ENCODE data around the gene MRPL48. TPM values are rescaled to one million over a fixed set of nuclear protein-coding genes. Genes with fewer than 3 reads are reported as not detected.

MRPL48 gene
- polyA plus RNA-seq, 1 of the 3 experiments (the other 2 are of a cell fraction), result 29.2 TPM

DNA sequence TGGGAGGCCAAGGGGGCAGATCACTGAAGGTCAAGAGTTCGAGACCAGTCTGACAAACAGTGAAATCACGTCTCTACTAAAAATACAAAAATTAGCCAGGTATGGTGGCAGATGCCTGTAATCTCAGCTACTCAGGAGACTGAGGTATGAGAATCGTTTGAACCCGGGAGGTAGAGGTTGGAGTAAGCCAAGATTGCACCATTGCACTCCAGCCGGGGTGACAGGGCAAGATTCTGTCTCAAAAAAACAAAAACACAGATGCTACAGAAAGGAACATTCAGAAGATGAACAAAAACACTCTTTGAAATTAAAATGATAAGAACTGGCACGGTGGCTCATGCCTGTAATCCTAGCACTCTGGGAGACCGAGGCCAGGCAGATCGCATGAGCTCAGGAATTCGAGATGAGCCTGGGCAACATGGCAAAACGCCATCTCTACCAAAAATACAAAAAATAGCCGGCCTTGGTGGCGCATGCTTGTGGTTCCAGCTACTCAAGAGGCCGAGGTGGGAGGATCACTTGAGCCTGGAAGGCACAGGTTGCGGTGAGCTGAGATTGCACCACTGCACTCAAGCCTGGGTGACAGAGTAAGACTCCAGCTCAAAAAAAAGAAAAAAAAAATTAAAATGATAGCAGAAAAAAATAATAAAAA lies 35.3 kb upstream of the MRPL48 start:
- no peaks in the 10 kb centered on the region for H3K4me1 ChIP-seq (ENCODE audit: control insufficient read depth in 1 of 2, insufficient read depth in 2 of 2, low read depth in 1 of 2, low read length in 1 of 2)
- H3K79me2 ChIP-seq (ENCODE audit: insufficient read depth), result peaks cover 99% of the 10 kb centered on the region
- H3K9me2 ChIP-seq, result no peaks in the 10 kb centered on the region
- no peak overlapping the region for H3K4me3 ChIP-seq (ENCODE audit: low read depth in 2 of 2, low read length in 1 of 2)
- no peak overlapping the region for H3K27ac ChIP-seq (ENCODE audit: low read depth in 2 of 2, low read length in 1 of 2)
- no peaks in the 10 kb centered on the region for H3K9me3 ChIP-seq
- H3F3A ChIP-seq (replicated peaks; ENCODE audit: insufficient read depth), result peaks cover 6% of the 10 kb centered on the region
- ChIA-PET CTCF (interaction anchor here (1.1 to 1.3 kb wide), 2 partner anchors 8 to 359 kb away, joined by 3 read pairs; no protein-coding TSS in a partner anchor), POLR2A (interaction anchor here (0.6 kb wide), 1 partner anchor 36 kb away, joined by 4 read pairs; no protein-coding TSS in a partner anchor)
- TF ChIP-seq RAD21 (IDR thresholded peaks at IDR 0.05; ENCODE audit: low read length), result no peak
- TF ChIP-seq JUND (IDR thresholded peaks at IDR 0.05), result no peak
- TF ChIP-seq IRF3 (IDR thresholded peaks at IDR 0.05; ENCODE audit: low read depth, low read length), result no peak
- TF ChIP-seq MEF2A (IDR thresholded peaks at IDR 0.05; ENCODE audit: borderline replicate concordance, low read depth), result no peak
- TF ChIP-seq RCOR1 (IDR thresholded peaks at IDR 0.05; ENCODE audit: low read length), result no peak
- TF ChIP-seq RFX5 (IDR thresholded peaks at IDR 0.05; ENCODE audit: low read length), result no peak
- TF ChIP-seq RXRA (IDR thresholded peaks at IDR 0.05; ENCODE audit: borderline replicate concordance, low read depth), result no peak
- no peak for TF ChIP-seq FOXJ3 (CRISPR knock-in tag; IDR thresholded peaks at IDR 0.05)
- TF ChIP-seq FOXM1 (IDR thresholded peaks at IDR 0.05; ENCODE audit: low read depth), result no peak
- TF ChIP-seq SMC3 (IDR thresholded peaks at IDR 0.05; ENCODE audit: low read depth, low read length), result no peak
- TF ChIP-seq GABPA (IDR thresholded peaks at IDR 0.05; ENCODE audit: low read depth), result no peak
- no peak for TF ChIP-seq TAF1 (IDR thresholded peaks at IDR 0.05; ENCODE audit: borderline replicate concordance, low read depth, low read length)
- no peak for TF ChIP-seq SIN3A (IDR thresholded peaks at IDR 0.05; ENCODE audit: borderline replicate concordance, low read depth, low read length)
- TF ChIP-seq YY1 (IDR thresholded peaks at IDR 0.05; ENCODE audit: low read depth), result no peak
- TF ChIP-seq TCF12 (IDR thresholded peaks at IDR 0.05), result no peak
- TF ChIP-seq GATA2 (CRISPR knock-in tag; IDR thresholded peaks at IDR 0.05), result no peak
- no peak for TF ChIP-seq NFIC (IDR thresholded peaks at IDR 0.05; ENCODE audit: borderline replicate concordance)
- no peak for TF ChIP-seq FOSL2 (IDR thresholded peaks at IDR 0.05; ENCODE audit: borderline replicate concordance, low read depth)
- peaks cover 93% of the 10 kb centered on the region for H4K20me1 ChIP-seq (ENCODE audit: insufficient read depth)
- H3K27me3 ChIP-seq (ENCODE audit: insufficient read depth), result no peaks in the 10 kb centered on the region
- no peak overlapping the region for H3K4me2 ChIP-seq
- no peak overlapping the region for H3K9ac ChIP-seq
- 93% methylated on average over 14 of the region's 14 CpGs for WGBS (ENCODE audit: low lambda C conversion rate)
- no peaks in the 10 kb centered on the region for H3K36me3 ChIP-seq (replicated peaks in 1 of 2; ENCODE audit: control insufficient read depth in 1 of 2, insufficient read depth in 2 of 2, low read length in 1 of 2)
- H2AFZ ChIP-seq (ENCODE audit: low read depth), result no peak overlapping the region
- no peak for DNase-seq

GRCh38 chr11:73752903-73753302 lies 34.8 kb upstream of the MRPL48 start:
- Histone ChIP-seq H3K4me3 (ENCODE audit: low read depth in 2 of 2, low read length in 1 of 2) (no peak overlapping the region), H3K9ac (no peak overlapping the region), H2AFZ (ENCODE audit: low read depth) (no peak overlapping the region), H3F3A (replicated peaks; ENCODE audit: insufficient read depth) (peaks cover 6% of the 10 kb centered on the region), H3K79me2 (ENCODE audit: insufficient read depth) (peaks cover 99% of the 10 kb centered on the region), H4K20me1 (ENCODE audit: insufficient read depth) (peaks cover 93% of the 10 kb centered on the region), H3K4me2 (no peak overlapping the region), H3K4me1 (ENCODE audit: control insufficient read depth in 1 of 2, insufficient read depth in 2 of 2, low read depth in 1 of 2, low read length in 1 of 2) (peaks cover under 1 to 4% of the 10 kb centered on the region in 2 experiments; a peak in 2 of 4 replicates), H3K27me3 (ENCODE audit: insufficient read depth) (no peaks in the 10 kb centered on the region), H3K36me3 (replicated peaks in 1 of 2; ENCODE audit: control insufficient read depth in 1 of 2, insufficient read depth in 2 of 2, low read length in 1 of 2) (no peaks in the 10 kb centered on the region), H3K9me2 (no peaks in the 10 kb centered on the region), H3K9me3 (no peaks in the 10 kb centered on the region), H3K27ac (ENCODE audit: low read depth in 2 of 2, low read length in 1 of 2) (no peak overlapping the region)
- no peak for DNase-seq
- CTCF ChIA-PET, result interaction anchor here (0.7 to 1.3 kb wide), 3 partner anchors 8 to 359 kb away, joined by 3 read pairs; no protein-coding TSS in a partner anchor
- POLR2A ChIA-PET, result interaction anchor here (0.6 kb wide), 1 partner anchor 35 kb away, joined by 4 read pairs; no protein-coding TSS in a partner anchor
- WGBS (ENCODE audit: low lambda C conversion rate), result 92% methylated on average over 7 of the region's 7 CpGs
- TF ChIP-seq USF1 (IDR thresholded peaks at IDR 0.05; ENCODE audit: borderline replicate concordance, low read depth), result no peak
- TF ChIP-seq TCF12 (IDR thresholded peaks at IDR 0.05), result no peak
- TF ChIP-seq FOXJ3 (CRISPR knock-in tag; IDR thresholded peaks at IDR 0.05), result no peak
- no peak for TF ChIP-seq TEAD4 (IDR thresholded peaks at IDR 0.05; ENCODE audit: borderline replicate concordance, insufficient read depth)
- no peak for TF ChIP-seq TAF1 (IDR thresholded peaks at IDR 0.05; ENCODE audit: borderline replicate concordance, low read depth, low read length)
- TF ChIP-seq SMC3 (IDR thresholded peaks at IDR 0.05; ENCODE audit: low read depth, low read length), result no peak
- no peak for TF ChIP-seq ZBTB33 (IDR thresholded peaks at IDR 0.05; ENCODE audit: borderline replicate concordance, low read depth)
- TF ChIP-seq, protein P1, sequence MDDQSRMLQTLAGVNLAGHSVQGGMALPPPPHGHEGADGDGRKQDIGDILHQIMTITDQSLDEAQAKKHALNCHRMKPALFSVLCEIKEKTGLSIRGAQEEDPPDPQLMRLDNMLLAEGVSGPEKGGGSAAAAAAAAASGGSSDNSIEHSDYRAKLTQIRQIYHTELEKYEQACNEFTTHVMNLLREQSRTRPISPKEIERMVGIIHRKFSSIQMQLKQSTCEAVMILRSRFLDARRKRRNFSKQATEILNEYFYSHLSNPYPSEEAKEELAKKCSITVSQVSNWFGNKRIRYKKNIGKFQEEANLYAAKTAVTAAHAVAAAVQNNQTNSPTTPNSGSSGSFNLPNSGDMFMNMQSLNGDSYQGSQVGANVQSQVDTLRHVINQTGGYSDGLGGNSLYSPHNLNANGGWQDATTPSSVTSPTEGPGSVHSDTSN (IDR thresholded peaks at IDR 0.05), result no peak
- no peak for TF ChIP-seq ELF1 (IDR thresholded peaks at IDR 0.05)
- no peak for TF ChIP-seq YY1 (IDR thresholded peaks at IDR 0.05; ENCODE audit: low read depth)
- TF ChIP-seq NRF1 (IDR thresholded peaks at IDR 0.05; ENCODE audit: low read depth, low read length), result no peak
- no peak for TF ChIP-seq GATA2 (CRISPR knock-in tag; IDR thresholded peaks at IDR 0.05)
- no peak for TF ChIP-seq NFIC (IDR thresholded peaks at IDR 0.05; ENCODE audit: borderline replicate concordance)
